ENCODE results near the gene IRF8.

IRF8 gene

DNA sequence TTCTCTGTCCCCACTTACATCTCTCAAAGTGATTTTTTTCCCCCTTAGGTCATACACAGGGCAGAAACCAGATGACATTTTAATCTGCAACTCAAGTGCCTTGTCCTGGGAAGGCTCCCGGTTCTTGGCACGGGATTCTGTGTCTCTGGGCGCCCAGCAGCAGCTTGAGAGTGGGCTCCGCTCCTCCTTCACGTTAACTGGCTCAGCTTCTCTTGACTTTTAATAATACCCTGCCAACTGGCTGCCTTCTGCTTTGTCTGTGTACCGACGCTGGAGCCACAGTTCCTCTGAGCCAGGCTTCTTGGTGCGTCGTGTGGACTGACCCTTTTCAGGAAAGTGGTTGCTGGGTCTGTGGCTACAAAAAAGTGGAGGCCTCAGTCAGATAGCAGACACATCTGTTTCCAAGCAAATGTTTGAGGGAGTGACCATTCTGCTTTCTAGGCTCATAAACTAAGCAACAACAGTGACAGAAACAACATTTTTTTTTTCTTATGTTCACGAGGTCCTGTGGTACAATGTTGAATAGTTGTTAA is 64.9 kb downstream of the IRF8 start:
- DNase-seq, result no peak

DNA sequence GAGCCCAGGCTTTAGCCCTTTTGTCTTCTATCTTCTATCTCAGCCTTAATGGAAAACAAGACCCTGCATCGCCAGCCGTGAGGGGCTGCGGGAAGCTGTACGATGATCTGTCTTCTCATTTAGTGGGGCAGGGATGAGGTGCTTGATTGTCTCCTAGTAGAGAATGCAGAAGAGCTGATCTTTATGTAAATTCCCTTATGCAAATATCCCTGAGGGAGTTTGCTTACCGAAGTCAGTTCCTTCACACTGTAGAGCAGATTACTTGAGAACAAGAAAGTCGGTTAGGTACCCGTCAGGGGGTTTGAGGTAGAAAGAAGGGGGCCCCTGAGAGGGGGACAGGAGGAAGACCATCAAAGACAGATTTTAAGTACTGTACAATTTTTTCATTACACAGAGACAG is 66.2 kb downstream of the IRF8 start:
- DNase-seq, result no peak

DNA sequence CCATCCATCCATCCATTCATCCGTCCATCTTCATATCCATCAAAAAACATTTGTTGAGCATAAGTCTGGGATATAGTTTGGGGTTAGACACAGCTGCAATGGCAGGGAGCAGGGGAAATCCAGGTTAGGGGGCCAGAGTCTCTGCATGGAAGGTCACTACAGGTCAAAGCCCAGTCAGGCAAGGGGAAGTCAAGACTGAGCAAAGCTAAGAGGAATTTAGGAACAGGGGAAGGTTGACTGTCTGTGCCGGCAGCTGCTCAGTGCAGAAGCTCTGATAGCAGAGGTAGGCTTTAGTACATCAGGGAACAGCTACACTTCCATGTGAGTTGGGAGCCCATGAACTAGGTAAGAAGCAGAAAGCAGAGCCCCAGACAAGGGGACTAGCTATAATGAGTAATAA is 68.1 kb downstream of the IRF8 start:
- DNase-seq, result no peak

DNA sequence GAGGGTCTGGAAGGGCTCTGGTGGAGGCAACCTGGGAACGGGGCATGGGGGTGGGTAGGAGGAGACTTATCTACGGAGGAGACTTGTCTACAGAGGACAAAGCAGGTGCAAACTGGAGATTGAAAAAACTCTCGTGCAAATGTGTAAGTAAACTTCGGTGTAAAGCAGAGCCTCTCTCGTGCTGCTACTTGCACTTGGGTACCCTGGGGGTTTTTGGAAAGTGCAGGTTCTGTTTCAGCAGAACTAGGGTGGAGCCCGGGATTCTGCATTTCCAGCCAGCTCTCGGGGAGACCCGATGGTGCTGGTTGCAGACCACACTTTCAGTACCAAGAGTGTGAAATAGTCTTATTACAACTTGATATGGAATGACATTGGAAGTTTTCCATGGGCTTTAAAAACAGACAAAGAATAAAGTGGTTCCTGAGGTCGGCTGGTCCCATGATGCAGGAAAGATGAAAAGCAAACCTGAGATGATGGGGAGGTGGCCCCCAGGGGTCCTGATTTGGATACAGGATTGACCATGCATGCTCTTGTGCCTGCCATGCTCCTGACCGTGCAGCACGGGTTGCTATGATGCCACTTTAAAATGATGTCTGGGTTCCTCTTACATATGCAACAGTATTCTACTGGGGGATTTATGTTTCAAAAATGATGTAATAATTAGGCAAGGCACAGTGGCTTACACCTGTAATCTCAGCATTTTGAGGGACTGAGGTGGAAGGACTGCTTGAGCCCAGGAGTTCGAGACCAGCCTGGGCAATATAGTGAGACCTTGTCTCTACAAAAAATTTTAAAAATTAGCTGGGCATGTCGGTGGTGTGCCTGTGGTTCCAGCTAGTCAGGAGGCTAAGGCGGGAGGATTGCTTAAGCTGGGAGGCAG is 69.3 kb downstream of the IRF8 start:
- DNase-seq, result no peak

DNA sequence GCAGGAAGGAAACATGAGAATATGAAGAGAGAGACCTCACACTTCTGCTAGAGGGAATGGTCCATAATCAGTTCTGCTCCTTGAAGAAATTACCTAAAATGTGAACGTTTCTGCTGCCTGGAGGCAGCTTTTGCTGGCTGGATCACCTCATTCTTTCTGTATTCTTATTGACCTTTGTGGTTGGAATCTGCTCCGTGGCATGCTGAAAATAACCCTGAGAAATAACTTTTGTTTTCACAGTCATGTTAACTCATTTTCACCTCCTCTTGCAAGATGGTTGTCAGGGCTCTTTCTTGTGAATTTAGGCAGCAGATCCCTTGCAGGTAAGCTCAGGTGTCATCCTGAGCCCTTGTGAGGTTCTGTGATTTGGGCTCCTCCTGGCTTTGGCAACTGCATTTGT is 70.2 kb downstream of the IRF8 start:
- no peak for DNase-seq

DNA sequence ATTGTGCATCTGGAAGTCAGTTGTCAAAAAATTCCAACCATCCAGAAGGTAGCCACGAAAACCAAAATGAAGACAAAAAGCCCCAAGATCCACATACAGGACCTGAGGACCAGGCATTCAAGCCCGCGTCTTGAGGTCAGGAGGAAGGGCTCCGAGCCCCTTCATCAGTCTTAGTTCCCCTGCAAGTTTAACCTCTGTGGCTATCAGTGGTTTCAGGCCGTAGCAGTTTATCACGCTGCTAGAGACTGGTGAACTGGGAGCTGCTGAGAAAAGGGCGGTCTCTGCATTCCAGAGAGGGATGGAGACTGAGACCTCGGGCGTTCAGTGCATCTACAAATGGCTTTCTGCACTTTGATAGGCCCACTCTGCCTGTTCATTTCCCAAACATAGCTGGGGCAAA is 70.6 kb downstream of the IRF8 start:
- DNase-seq, result no peak

DNA sequence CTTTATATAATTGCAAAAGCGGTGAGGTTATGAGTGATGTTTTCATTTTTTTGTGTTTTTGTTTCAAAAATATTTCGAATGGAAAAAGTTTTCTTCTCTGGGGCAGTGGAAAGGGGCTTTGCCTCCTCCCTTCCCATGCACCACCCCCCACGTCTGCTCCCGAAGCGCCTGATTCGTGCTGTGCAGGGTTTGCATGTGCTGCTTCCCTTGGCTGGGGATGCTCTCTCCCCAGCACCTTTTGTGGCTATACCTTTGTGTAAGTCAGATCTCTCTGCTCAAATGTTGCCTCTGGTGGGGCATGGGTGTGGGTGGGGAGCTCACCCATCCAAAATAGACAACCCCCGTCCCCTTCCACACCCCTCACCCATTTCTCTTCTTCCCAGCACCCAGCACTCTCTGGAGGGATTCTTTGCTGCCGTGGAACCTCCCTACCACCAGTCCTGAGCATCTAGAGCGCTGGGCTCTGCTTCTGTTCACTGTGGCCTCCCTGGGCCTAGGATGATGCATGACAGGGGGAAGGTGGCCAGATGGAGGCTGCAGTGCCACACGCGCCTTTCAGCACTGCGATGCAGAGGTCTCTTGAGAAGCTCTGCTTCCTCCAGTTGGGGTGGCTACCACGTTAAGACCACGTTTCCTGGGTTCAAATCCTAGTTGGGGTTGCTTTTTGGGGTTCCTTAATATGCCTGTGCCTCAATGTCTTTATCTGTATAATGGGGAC is 71.2 kb downstream of the IRF8 start:
- DNase-seq, result no peak

DNA sequence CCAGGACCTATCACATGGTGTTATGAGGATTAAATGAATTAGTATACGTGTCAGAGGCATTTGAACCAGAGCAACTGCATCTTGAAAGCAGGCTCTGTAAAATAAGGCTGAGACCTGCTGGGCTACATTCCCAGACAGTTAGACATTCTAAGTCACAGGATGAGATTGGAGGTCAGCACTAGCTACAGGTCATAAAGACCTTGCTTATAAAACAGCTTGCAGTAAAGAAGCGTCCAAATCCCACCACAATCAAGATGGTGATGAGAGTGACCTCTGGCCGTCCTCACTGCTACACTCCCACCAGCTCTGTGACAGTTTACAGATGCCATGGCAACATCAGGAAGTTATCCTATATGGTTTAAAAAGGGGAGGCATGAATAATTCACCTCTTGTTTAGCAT is 71.8 kb downstream of the IRF8 start:
- no peak for DNase-seq

Measured in bone marrow (tissue), 2 donors.